ENCODE measurements around the gene ALKAL2. TPM values are rescaled to one million over a fixed set of nuclear protein-coding genes. Genes with fewer than 3 reads are reported as not detected.

Gene ALKAL2
- total RNA-seq, 1 donor from 2014 or later = 0.63 TPM

GRCh38 chr2:279956-280649 lies 7.8 kb downstream of the ALKAL2 start:
- no peak for TF ChIP-seq CTCF (conservative IDR thresholded peaks at IDR 0.05)
- H3K36me3 Mint-ChIP-seq (ENCODE audit: low read depth) = peaks cover 19% of the 10 kb centered on the region
- no peak overlapping the region for H3K4me3 Mint-ChIP-seq
- H3K27ac Mint-ChIP-seq (ENCODE audit: unreplicated experiment) = no peak overlapping the region
- DNase-seq (ENCODE audit: low read depth, low spot score) = no peak
- peaks cover 9% of the 10 kb centered on the region for H3K27me3 Mint-ChIP-seq (ENCODE audit: low read depth)
- peaks cover 4% of the 10 kb centered on the region for H3K4me1 Mint-ChIP-seq
- H3K9me3 Mint-ChIP-seq = no peaks in the 10 kb centered on the region

- Mint-ChIP-seq H3K27ac (ENCODE audit: unreplicated experiment) (no peak overlapping the region), H3K36me3 (ENCODE audit: low read depth) (peaks cover 19% of the 10 kb centered on the region), H3K9me3 (no peaks in the 10 kb centered on the region), H3K27me3 (ENCODE audit: low read depth) (peaks cover 3% of the 10 kb centered on the region), H3K4me3 (no peak overlapping the region), H3K4me1 (peaks cover 4% of the 10 kb centered on the region)
- no peak for DNase-seq (ENCODE audit: low read depth, low spot score)
- TF ChIP-seq CTCF (conservative IDR thresholded peaks at IDR 0.05) = no peak
Measured at GRCh38 chr2:279366-279765, 8.5 kb downstream of the ALKAL2 start.

GRCh38 chr2:278927-279320 lies 9.0 kb downstream of the ALKAL2 start:
- H3K27me3 Mint-ChIP-seq (ENCODE audit: low read depth) = peaks cover 3% of the 10 kb centered on the region
- H3K4me3 Mint-ChIP-seq = no peak overlapping the region
- H3K4me1 Mint-ChIP-seq = peaks cover 4% of the 10 kb centered on the region
- no peak overlapping the region for H3K27ac Mint-ChIP-seq (ENCODE audit: unreplicated experiment)
- no peak for DNase-seq (ENCODE audit: low read depth, low spot score)
- H3K36me3 Mint-ChIP-seq (ENCODE audit: low read depth) = peaks cover 19% of the 10 kb centered on the region
- no peaks in the 10 kb centered on the region for H3K9me3 Mint-ChIP-seq
- TF ChIP-seq CTCF (conservative IDR thresholded peaks at IDR 0.05) = no peak

- no peak overlapping the region for H3K27ac Mint-ChIP-seq (ENCODE audit: unreplicated experiment)
Measured at GRCh38 chr2:278312-278926, 9.5 kb downstream of the ALKAL2 start.

GRCh38 chr2:275466-275865 lies 12.4 kb downstream of the ALKAL2 start:
- no peaks in the 10 kb centered on the region for H3K27me3 Mint-ChIP-seq (ENCODE audit: low read depth)
- peaks cover 19% of the 10 kb centered on the region for H3K36me3 Mint-ChIP-seq (ENCODE audit: low read depth)
- no peaks in the 10 kb centered on the region for H3K9me3 Mint-ChIP-seq
- peaks cover under 1% of the 10 kb centered on the region for H3K4me1 Mint-ChIP-seq
- no peak for DNase-seq (ENCODE audit: low read depth, low spot score)
- no peak overlapping the region for H3K4me3 Mint-ChIP-seq
- TF ChIP-seq CTCF (conservative IDR thresholded peaks at IDR 0.05) = no peak
- no peak overlapping the region for H3K27ac Mint-ChIP-seq (ENCODE audit: unreplicated experiment)

More at GRCh38 chr2:278312-278926, 9.5 kb downstream of the ALKAL2 start:
- H3K4me1 Mint-ChIP-seq = peaks cover 4% of the 10 kb centered on the region
- no peaks in the 10 kb centered on the region for H3K9me3 Mint-ChIP-seq
- DNase-seq (ENCODE audit: low read depth, low spot score) = no peak
- TF ChIP-seq CTCF (conservative IDR thresholded peaks at IDR 0.05) = no peak
- no peak overlapping the region for H3K4me3 Mint-ChIP-seq
- H3K27me3 Mint-ChIP-seq (ENCODE audit: low read depth) = no peaks in the 10 kb centered on the region
- H3K36me3 Mint-ChIP-seq (ENCODE audit: low read depth) = peaks cover 19% of the 10 kb centered on the region

All from neural crest cell (in vitro differentiated cells).